H1 (cell line): ENCODE data around the gene MPST. TPM values are rescaled to one million over a fixed set of nuclear protein-coding genes. Genes with fewer than 3 reads are reported as not detected.

Experiments used
- ATF3 ChIP-seq: IDR thresholded peaks from 2 replicates; pipeline ENCODE4 v1.6.1; 2011; ENCODE audit warnings: low read depth, mild to moderate bottlenecking, low read length; ENCODE audit not compliant: insufficient read depth
- CHD7 ChIP-seq: fragments of 300-600 bp; sonication (generic); IDR thresholded peaks from 2 replicates; pipeline ENCODE4 v1.7.1; 2012; ENCODE audit warnings: low read length, moderate library complexity, mild to moderate bottlenecking, inconsistent platforms; ENCODE audit not compliant: insufficient replicate concordance
- JUND ChIP-seq: IDR thresholded peaks from 2 replicates; pipeline ENCODE4 v1.6.1; 2011; ENCODE audit warnings: mild to moderate bottlenecking, improper control_type of control experiment, low read length
- MAX ChIP-seq: IDR thresholded peaks from 2 replicates; pipeline ENCODE4 v1.6.1; 2012; ENCODE audit warnings: inconsistent platforms
- NANOG ChIP-seq: IDR thresholded peaks from 2 replicates; pipeline ENCODE4 v1.6.1; 2011; ENCODE audit warnings: low read length, low read depth, mild to moderate bottlenecking, inconsistent platforms; ENCODE audit not compliant: insufficient read depth, poor library complexity, severe bottlenecking
- NRF1 ChIP-seq: IDR thresholded peaks from 2 replicates; pipeline ENCODE4 v1.6.1; 2011; ENCODE audit warnings: mild to moderate bottlenecking, low read depth, low read length, improper control_type of control experiment
- SUZ12 ChIP-seq: fragments of 200-600 bp; sonication (generic); IDR thresholded peaks from 2 replicates; pipeline ENCODE4 v1.6.1; 2012; ENCODE audit warnings: mild to moderate bottlenecking, inconsistent platforms, low read length, moderate library complexity, mixed read lengths
- polyA plus RNA-seq, 7 experiments: library from polyadenylated mRNA; depleted of rRNA in 3 of 7; stranded (reverse) in 5 of 7; unstranded in 2 of 7; fragments of >200 nt in 5 of 7; fragments of 200-250 nt in 2 of 7; gene quantifications; 1 replicate in 5 of 7; 2 replicates in 1 of 7; 4 replicates in 1 of 7; pipeline versions ENCODE4 v1.2.1 to v1.2.3, GENCODE V29; 2011 to 2013; ENCODE audit warnings: missing spikeins in 2 of 7, mixed read lengths in 2 of 7
- total RNA-seq: library from RNA; stranded (reverse); fragmentation: NEBNext Ultra II Directional; extraction: Animal tissue kit (Norgen Biotek cat#: 25700); gene quantifications from 2 replicates; pipeline ENCODE4 v1.2.1, GENCODE V29; 2021

MPST gene
- total and polyA plus RNA-seq, 2 of the 8 experiments (the other 6 are each of a cell fraction or from before 2014, with no cell fraction given), result 86.0 to 124 TPM

- TF ChIP-seq CHD7, result no peak
- TF ChIP-seq NRF1, result no peak
- TF ChIP-seq SUZ12, result no peak
- TF ChIP-seq JUND, result no peak
- TF ChIP-seq NANOG, result no peak
- TF ChIP-seq ATF3, result no peak
- TF ChIP-seq MAX, result no peak
Observed at GRCh38 chr22:37044634-37045625, 25.4 kb downstream of the MPST start (continued).
